Kasumi-1 (cell line): ENCODE results near the gene C4A.
"Not testable (repeated sequence)": the region's sequence is repeated elsewhere in the genome, so short reads cannot be mapped to it uniquely, and the experiment has no call there.

ENCODE experiments used
- DNase-seq, 2 experiments: peaks; one replicate each; lab custom pipeline; 2025; lab: John Stamatoyannopoulos, UW

C4A gene

GRCh38 chr6:31958741-31959739 lies 22.8 kb upstream of the C4A start, which contains the start of the genes NELFE and SKIC2:
TSS of gene NELFE (minus strand) at chr6:31958971. CDS start at chr6:31958446, 525 bp downstream.
TSS of gene SKIC2 (plus strand) at chr6:31959175. CDS start at chr6:31959193, 18 bp downstream.
- DNase-seq = peak; percentile 97 to 98

- no peak for DNase-seq
Measured at GRCh38 chr6:31961616-31962015, 20.2 kb upstream of the C4A start.

- no peak for DNase-seq
Measured at GRCh38 chr6:31963921-31964320, 17.9 kb upstream of the C4A start.

GRCh38 chr6:31965700-31966099 lies 16.2 kb upstream of the C4A start:
- DNase-seq = no peak

GRCh38 chr6:31966506-31966905 lies 15.4 kb upstream of the C4A start:
- DNase-seq = no peak

GRCh38 chr6:31966997-31967925 lies 14.6 kb upstream of the C4A start:
- no peak for DNase-seq

- no peak for DNase-seq
Measured at GRCh38 chr6:31967926-31968320, 13.9 kb upstream of the C4A start.

- DNase-seq = no peak
Measured at GRCh38 chr6:31968326-31968725, 13.5 kb upstream of the C4A start.

- no peak for DNase-seq
Measured at GRCh38 chr6:31968791-31969711, 12.8 kb upstream of the C4A start.

GRCh38 chr6:31969712-31970603 lies 11.9 kb upstream of the C4A start:
- no peak for DNase-seq

- DNase-seq = no peak
Measured at GRCh38 chr6:31970604-31971271, 11.1 kb upstream of the C4A start.

GRCh38 chr6:31971279-31971992 lies 10.4 kb upstream of the C4A start:
- DNase-seq = no peak

GRCh38 chr6:31971993-31972708 lies 9.7 kb upstream of the C4A start, which contains the start of gene DXO:
TSS of gene DXO (minus strand) at chr6:31972138. CDS start at chr6:31971675, 463 bp downstream.
- DNase-seq = peak; percentile 93 to 95

- no peak for DNase-seq
Measured at GRCh38 chr6:31972709-31973350, 9.0 kb upstream of the C4A start.

- DNase-seq = not testable (repeated sequence)
Measured at GRCh38 chr6:31976065-31976464, 5.8 kb upstream of the C4A start.

GRCh38 chr6:31977816-31978431 lies 3.9 kb upstream of the C4A start:
- DNase-seq = no peak

GRCh38 chr6:31978831-31979230 lies 3.0 kb upstream of the C4A start:
- no peak for DNase-seq
